NB4 (cell line): ENCODE results near the gene MAPK8IP2.

Experiments used
- DNase-seq: peaks from one replicate; pipeline ENCODE4 v3.0.0; 2010; ENCODE audit warnings: low read depth
- H3K4me3 ChIP-seq: one replicate; pipeline ENCODE4 v1.5.1; 2011; ENCODE audit warnings: mild to moderate bottlenecking, low read depth, low read length, moderate library complexity
- MYC ChIP-seq: IDR thresholded peaks from 2 replicates; pipeline ENCODE4 v1.6.1; 2011; ENCODE audit warnings: low read depth, low read length
- POLR2A ChIP-seq: IDR thresholded peaks from 2 replicates; pipeline ENCODE4 v1.6.1; 2011; ENCODE audit warnings: mild to moderate bottlenecking; ENCODE audit not compliant: insufficient read length; ENCODE audit errors: extremely low read depth
- TF ChIP-seq, protein P1 (sequence below): IDR thresholded peaks from 2 replicates; pipeline ENCODE4 v1.6.1; 2011; ENCODE audit warnings: low read depth, low read length
- TF ChIP-seq, protein P2 (sequence below): IDR thresholded peaks from one replicate; pipeline ENCODE4 v1.5.1; 2012; ENCODE audit warnings: low read depth, low read length

MAPK8IP2 gene

GRCh38 chr22:50576070-50576469 is 24.5 kb upstream of the MAPK8IP2 start:
- H3K4me3 ChIP-seq: no peak overlapping the region
- TF ChIP-seq, protein P1, sequence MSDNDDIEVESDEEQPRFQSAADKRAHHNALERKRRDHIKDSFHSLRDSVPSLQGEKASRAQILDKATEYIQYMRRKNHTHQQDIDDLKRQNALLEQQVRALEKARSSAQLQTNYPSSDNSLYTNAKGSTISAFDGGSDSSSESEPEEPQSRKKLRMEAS: no peak
- TF ChIP-seq POLR2A (no peak), MYC (no peak)
- TF ChIP-seq, protein P2, sequence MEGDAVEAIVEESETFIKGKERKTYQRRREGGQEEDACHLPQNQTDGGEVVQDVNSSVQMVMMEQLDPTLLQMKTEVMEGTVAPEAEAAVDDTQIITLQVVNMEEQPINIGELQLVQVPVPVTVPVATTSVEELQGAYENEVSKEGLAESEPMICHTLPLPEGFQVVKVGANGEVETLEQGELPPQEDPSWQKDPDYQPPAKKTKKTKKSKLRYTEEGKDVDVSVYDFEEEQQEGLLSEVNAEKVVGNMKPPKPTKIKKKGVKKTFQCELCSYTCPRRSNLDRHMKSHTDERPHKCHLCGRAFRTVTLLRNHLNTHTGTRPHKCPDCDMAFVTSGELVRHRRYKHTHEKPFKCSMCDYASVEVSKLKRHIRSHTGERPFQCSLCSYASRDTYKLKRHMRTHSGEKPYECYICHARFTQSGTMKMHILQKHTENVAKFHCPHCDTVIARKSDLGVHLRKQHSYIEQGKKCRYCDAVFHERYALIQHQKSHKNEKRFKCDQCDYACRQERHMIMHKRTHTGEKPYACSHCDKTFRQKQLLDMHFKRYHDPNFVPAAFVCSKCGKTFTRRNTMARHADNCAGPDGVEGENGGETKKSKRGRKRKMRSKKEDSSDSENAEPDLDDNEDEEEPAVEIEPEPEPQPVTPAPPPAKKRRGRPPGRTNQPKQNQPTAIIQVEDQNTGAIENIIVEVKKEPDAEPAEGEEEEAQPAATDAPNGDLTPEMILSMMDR: no peak
- DNase-seq: peak; percentile 53

DNA sequence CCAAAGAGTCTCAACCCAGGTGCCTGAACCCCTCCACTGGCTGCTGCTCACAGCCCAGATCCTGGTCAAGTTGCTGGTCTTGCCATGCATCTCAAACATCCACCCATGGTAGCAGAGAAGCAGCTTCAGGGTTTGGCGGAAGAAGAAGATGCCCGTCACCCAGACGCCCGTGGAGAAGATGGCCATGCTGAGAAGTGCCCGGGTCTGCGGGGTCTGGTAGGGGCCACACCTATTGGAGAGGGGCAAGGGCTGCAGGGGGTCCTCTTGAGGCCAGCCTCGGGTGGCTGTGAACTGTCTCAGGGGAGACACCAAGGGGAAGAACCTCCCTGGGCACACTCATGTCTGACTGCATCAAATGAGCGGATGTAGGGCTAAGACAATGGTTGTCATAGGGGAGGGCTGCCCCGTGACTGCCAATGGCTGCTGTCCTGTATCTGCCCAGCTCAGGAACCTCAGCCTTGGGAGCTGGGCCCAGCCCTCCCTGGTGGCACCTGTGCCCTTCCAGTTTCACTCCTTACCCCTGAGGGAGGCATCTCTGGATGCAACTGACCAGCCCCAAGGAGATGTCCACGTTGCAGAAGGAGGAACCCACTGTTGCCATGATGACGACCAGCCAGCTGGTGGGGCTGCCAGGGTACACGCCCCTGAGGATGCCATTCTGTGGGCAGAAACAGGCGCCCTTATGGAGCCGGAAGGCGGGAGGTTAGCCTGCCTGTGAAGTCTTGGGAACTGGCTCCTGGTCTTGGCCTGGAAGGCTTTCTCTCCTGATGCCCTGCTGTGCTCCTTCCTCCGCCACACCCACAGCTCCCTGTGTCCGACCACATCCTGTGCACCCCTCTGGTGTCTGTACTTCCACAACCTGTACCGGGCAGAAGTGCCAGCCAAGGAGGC is 23.5 kb upstream of the MAPK8IP2 start:
- no peak for DNase-seq
- no peak overlapping the region for H3K4me3 ChIP-seq
- TF ChIP-seq, protein P1: no peak
- no peak for TF ChIP-seq MYC
- TF ChIP-seq, protein P2: no peak
- TF ChIP-seq POLR2A: no peak

- DNase-seq: no peak
- H3K4me3 ChIP-seq: no peak overlapping the region
- TF ChIP-seq POLR2A: no peak
- TF ChIP-seq MYC: no peak
- TF ChIP-seq, protein P2: no peak
- TF ChIP-seq, protein P1: no peak
Measured at GRCh38 chr22:50577697-50577986, 23.0 kb upstream of the MAPK8IP2 start.

GRCh38 chr22:50577987-50578775 is 22.4 kb upstream of the MAPK8IP2 start, which contains the start of gene CPT1B:
Gene CPT1B, minus strand, starts transcription at chr22:50578427. Its CDS starts 512 bp downstream, at chr22:50577915.
- no peak for DNase-seq
- H3K4me3 ChIP-seq: no peak within 1 kb of the TSS
- no peak for TF ChIP-seq POLR2A
- TF ChIP-seq, protein P1: no peak
- no peak for TF ChIP-seq MYC
- TF ChIP-seq, protein P2: no peak

DNA sequence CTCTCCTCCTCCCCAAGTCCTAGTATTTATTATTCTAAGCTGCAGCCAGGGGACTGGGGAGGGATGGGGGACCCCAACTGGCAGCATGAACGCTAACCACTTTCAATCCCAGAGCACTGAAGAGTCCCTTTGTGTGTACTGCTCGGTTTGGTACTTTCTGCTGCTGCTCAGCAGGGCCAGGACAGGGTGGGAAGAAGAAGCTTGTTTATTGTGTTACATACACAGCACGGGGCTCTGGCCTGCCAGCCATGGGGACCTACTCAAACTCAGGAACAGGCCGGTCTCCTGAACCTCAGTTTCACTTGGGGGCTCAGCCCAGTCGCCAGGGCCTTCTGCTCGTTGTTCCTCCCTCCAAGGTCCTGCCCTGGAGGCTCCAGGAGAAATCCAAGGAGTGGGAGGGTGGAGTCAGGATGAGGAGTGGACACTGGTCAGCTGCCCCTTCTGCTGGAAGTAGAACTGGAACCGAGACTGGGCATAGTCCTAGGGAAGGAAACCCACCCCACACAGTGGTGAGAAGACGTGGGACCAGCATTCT is 21.8 kb upstream of the MAPK8IP2 start:
- no peak for DNase-seq
- TF ChIP-seq POLR2A (no peak), MYC (no peak)
- TF ChIP-seq, protein P1: no peak
- TF ChIP-seq, protein P2: no peak
- H3K4me3 ChIP-seq: no peak overlapping the region
